HFF-Myc (cell line): ENCODE measurements around the gene LAPTM5.

Source experiments
- DNase-seq: peaks from one replicate; pipeline ENCODE4 v3.0.0-alpha.2; 2011; ENCODE audit warnings: low read depth; ENCODE audit errors: extremely low read depth
- H3K4me3 ChIP-seq: replicated peaks from 2 replicates; pipeline ENCODE4 v1.5.1; 2011; ENCODE audit warnings: low read depth, mild to moderate bottlenecking, control low read depth, low read length
- TF ChIP-seq, protein P1 (sequence below): IDR thresholded peaks from 2 replicates; pipeline ENCODE4 v1.5.1; 2012; ENCODE audit warnings: mild to moderate bottlenecking, low read depth, low read length, control low read depth; ENCODE audit errors: missing control alignments

LAPTM5 gene

DNA sequence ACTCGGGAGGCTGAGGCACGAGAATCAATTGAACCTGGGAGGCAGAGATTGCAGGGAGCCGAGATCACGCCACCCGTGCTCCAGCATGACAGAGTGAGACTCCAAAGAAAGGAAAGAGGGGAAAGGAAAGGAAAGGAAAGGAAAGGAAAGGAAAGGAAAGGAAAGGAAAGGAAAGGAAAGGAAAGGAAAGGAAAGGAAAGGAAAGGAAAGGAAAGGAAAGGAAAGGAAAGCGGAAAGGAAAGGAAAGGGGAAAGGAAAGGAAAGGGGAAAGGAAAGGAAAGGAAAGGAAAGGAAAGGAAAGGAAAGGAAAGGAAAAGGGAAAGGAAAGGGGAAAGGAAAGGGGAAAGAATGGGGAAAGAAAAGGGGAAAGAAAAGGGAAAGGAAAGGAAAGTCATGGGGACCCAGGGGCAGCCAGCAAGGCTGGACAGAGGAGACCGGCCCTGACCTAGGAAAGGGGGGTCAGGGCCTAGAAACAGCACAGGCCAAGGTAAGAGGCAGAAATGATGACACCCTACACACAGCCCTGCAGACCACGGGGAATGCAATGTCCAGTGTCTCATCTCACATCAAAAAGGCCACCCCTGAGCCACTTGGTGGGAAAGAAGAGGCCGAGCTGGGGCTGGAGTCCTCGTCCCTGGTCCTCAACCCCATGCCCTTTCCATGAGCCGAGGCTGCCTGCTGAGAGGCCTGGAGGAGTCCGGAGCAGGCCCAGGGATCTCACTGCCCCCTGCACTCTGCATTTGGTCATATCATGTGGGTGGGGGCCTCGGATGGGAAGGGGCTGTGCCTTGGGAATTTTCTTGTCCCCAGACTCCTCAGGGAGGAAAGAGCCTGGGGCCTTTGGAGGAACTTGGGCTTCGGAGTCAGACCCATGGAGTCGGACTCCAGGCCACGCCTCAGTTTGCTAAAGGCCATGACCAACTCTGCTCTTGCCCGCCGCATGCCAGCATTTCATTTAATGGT, 18.8 kb upstream of the LAPTM5 start:
- DNase-seq = no peak
- no peak overlapping the region for H3K4me3 ChIP-seq
- TF ChIP-seq, protein P1, sequence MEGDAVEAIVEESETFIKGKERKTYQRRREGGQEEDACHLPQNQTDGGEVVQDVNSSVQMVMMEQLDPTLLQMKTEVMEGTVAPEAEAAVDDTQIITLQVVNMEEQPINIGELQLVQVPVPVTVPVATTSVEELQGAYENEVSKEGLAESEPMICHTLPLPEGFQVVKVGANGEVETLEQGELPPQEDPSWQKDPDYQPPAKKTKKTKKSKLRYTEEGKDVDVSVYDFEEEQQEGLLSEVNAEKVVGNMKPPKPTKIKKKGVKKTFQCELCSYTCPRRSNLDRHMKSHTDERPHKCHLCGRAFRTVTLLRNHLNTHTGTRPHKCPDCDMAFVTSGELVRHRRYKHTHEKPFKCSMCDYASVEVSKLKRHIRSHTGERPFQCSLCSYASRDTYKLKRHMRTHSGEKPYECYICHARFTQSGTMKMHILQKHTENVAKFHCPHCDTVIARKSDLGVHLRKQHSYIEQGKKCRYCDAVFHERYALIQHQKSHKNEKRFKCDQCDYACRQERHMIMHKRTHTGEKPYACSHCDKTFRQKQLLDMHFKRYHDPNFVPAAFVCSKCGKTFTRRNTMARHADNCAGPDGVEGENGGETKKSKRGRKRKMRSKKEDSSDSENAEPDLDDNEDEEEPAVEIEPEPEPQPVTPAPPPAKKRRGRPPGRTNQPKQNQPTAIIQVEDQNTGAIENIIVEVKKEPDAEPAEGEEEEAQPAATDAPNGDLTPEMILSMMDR = no peak

DNA sequence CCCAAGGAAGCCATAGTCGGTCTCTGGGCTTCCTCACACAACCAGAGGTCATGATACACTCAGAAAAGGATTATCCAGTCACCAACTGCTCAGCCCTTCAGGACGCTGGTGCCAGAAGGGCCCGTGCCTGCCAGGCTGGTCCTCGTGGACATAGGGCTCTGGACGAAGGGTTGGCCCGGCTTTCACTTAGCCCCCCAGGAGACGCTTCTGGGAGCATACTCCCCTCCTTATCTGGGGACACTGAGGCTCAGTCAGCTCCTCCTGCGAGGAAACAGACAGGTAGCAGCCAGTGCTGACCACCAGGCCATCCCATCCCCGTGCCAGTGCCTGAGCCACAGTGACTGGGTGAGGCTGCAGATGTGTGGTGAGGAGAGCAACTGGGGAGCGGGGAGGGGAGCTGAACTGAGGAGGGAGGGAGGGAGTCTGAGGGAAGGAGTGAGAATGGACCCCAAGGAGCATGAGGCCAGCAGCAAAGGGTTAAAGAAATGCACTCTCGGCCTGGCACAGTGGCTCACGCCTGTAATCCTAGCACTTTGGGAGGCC, 17.9 kb upstream of the LAPTM5 start:
- TF ChIP-seq, protein P1 = no peak
- no peak overlapping the region for H3K4me3 ChIP-seq
- DNase-seq = no peak

DNA sequence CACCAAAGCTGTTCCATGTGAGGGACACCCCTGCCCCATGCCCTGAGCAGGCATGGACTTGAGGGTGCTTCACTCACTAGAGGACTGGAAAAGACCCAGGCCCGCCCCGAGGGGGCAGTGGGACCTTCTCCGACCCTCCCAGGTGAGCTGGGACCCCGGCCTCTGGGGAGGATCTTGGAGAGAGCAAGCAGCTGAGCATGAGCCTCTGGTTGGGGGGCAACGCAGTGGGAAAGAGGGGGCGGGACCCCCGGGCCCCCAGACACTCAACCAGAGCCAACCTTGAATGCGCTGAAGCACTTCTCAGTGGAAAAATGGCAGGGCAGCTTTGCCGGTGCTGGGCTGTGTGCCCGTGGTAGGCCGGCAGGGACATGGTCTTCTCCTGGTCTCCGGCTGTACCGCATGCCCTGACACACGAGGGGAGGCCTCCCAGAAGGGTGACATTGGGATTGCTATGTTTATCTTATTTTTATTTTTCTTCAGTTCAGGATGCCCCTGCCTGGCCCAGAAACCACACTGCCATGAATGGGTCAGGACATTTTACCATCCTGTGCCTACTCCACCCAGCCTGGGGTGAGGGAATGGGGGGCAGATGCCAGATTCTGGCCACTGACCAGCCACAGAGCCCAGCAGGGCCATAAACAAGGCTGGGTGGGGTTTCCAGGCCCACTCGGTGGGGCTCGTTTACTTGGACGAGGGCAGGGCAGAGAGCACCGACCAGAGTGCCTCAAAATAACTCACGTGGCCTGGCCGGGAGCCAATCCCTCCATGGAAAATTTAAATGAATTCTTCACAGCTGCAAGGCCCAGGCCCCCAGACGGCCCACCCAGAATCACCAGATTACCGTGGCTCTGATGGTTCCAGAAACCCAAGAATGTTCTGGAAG, 17.2 kb upstream of the LAPTM5 start:
- TF ChIP-seq, protein P1 = no peak
- no peak overlapping the region for H3K4me3 ChIP-seq
- no peak for DNase-seq

DNA sequence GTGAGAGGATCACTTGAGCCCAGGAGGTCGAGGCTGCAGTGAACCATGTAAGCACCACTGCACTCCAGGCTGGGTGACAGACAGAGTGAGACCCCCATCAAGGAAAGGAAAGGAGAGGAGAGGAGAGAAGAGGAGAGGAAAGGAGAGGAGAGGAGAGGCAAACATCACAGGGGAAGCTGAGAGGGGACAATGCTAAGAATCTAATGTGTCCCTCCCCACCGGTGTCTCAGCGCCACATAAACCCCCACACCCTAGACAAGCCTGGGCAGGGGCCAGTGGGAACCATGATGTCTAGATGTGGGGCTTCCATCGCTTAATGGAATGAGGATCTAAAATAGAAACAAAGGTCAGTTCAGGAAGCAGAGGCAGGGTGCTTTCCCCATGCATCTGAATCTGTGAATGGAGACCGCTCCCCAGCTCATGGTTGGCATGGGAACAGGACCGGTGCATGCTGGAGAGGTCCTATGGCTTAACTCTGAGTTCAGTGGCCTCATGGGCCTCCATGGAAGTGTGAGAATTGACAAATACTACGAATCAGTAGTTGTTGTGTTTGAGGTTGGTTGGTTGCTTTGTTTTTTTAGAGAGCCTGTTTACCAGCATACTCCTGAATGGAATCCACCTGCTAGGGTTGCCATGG, 16.3 kb upstream of the LAPTM5 start:
- TF ChIP-seq, protein P1 = no peak
- no peak for DNase-seq
- no peak overlapping the region for H3K4me3 ChIP-seq

DNA sequence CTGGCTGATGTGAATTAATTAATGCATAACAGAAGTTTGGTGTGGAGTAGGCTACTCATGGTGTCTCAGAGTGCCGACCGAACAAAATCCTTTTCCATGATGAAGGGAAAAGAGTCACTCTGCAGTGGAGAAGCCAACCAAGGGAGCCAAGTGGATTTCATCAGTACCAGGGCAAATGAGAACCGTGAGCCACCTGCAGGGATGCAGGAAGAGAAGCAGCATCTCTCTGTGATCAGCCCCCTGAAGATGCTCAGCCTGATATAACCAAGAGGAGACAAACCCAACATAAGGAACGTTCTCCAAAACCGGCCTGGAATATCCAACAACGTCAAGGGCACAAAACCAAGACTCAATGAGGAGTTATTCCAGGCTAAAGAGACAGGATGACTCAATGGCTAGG, 13.4 kb upstream of the LAPTM5 start:
- TF ChIP-seq, protein P1 = no peak
- no peak overlapping the region for H3K4me3 ChIP-seq
- no peak for DNase-seq

DNA sequence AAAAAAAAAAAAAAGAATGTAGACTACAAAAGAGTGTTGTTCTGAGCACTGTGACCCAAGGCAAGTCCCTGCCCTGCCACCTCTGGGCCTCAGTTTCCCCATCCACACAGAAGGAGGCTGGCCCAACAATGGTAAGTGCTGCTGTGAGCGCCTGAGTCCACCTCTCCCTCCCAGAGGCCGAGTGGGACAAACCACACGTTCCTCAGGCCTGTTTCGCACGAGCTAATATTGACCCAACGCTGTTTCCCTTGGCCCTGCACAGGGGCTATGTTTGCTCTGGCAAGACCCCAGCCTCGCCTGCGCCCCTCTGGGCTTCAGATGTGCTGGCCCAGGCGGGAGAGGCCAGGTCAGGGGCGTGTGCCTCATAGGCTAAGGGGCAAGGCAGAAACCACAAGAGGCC, 12.6 kb upstream of the LAPTM5 start:
- H3K4me3 ChIP-seq = no peak overlapping the region
- TF ChIP-seq, protein P1 = no peak
- no peak for DNase-seq
